ENCODE measurements around the gene SEMA5A. TPM values are rescaled to one million over a fixed set of nuclear protein-coding genes. Genes with fewer than 3 reads are reported as not detected.

SEMA5A gene
- total and polyA plus RNA-seq, 2 donors (not counting 1 experiment from before 2014, with no cell fraction given) = not detected

DNA sequence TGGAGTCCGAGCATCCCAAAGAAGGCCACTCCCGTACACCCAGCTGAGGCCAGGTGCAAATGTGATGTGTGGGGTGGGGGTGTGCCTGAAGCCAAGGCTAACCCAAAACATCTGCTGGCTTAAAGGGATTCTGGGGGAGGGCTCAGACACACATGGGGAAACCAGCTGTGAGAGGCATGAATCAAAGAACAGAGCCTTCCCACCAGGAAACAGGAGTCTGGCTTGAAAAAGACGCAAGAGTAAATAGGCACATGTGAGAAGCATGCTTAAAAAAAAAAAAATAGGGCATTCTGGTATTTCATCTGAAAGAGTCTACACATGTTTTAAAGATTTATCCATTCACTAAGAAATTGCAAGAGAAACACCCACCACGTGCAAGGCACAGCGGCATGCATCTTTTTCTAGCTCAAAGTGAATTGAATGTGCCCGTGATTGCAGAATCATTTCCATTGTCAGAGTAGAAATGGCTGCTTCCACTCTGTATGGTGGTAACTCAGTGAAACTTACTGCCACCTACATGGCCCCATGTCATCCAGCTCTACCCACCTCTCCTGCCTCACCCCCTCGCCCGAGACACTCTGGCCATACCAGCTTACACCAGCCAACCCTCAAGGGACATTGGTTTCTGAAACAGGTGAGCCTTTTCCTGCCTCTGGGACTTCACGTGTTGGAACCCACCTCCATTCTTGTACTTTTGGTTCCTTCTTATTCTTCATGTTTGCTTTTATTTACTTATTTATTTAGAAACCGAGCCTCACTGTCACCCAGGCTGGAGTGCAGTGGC lies 71.5 kb downstream of the SEMA5A start:
- no peaks in the 10 kb centered on the region for H3K4me1 ChIP-seq (ENCODE audit: control insufficient read depth in 2 of 2, insufficient read depth in 2 of 2, low read length in 2 of 2)
- Mint-ChIP-seq H3K4me3 (no peak overlapping the region), H3K4me1 (no peaks in the 10 kb centered on the region), H3K27me3 (no peaks in the 10 kb centered on the region), H3K27ac (no peak overlapping the region), H3K9me3 (ENCODE audit: insufficient read depth) (peaks cover 9% of the 10 kb centered on the region)
- intact Hi-C loops (cut with micrococcal nuclease) = no loop called here
- H3K4me2 ChIP-seq (replicated peaks; ENCODE audit: low read depth, low read length, poor library complexity, severe bottlenecking) = no peak overlapping the region
- TF ChIP-seq, protein P1, sequence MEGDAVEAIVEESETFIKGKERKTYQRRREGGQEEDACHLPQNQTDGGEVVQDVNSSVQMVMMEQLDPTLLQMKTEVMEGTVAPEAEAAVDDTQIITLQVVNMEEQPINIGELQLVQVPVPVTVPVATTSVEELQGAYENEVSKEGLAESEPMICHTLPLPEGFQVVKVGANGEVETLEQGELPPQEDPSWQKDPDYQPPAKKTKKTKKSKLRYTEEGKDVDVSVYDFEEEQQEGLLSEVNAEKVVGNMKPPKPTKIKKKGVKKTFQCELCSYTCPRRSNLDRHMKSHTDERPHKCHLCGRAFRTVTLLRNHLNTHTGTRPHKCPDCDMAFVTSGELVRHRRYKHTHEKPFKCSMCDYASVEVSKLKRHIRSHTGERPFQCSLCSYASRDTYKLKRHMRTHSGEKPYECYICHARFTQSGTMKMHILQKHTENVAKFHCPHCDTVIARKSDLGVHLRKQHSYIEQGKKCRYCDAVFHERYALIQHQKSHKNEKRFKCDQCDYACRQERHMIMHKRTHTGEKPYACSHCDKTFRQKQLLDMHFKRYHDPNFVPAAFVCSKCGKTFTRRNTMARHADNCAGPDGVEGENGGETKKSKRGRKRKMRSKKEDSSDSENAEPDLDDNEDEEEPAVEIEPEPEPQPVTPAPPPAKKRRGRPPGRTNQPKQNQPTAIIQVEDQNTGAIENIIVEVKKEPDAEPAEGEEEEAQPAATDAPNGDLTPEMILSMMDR (IDR thresholded peaks at IDR 0.05) = no peak
- no peak for TF ChIP-seq EZH2 (IDR thresholded peaks at IDR 0.05; ENCODE audit: borderline replicate concordance, insufficient read depth, low read depth, low read length, poor library complexity, severe bottlenecking)
- no peak for ATAC-seq (ENCODE audit: low read depth)
- H3K4me3 ChIP-seq (ENCODE audit: control extremely low read depth in 1 of 5, extremely low read depth in 1 of 5, insufficient read depth in 1 of 5, low read depth in 2 of 5, low read length in 4 of 5) = no peak overlapping the region
- no peaks in the 10 kb centered on the region for H3K27me3 ChIP-seq (replicated peaks in 1 of 4; ENCODE audit: control extremely low read depth in 1 of 4, control insufficient read depth in 3 of 4, insufficient read depth in 4 of 4, low read length in 3 of 4)
- ChIA-PET POLR2A (no interaction called here), CTCF (no interaction called here)
- H3K79me2 ChIP-seq (ENCODE audit: control insufficient read depth, insufficient read depth, low read length) = no peaks in the 10 kb centered on the region
- H3K36me3 ChIP-seq (replicated peaks in 1 of 2; ENCODE audit: control extremely low read depth in 1 of 2, control insufficient read depth in 1 of 2, extremely low read depth in 1 of 2, insufficient read depth in 2 of 2, low read length in 1 of 2) = no peaks in the 10 kb centered on the region
- H3K9ac ChIP-seq (ENCODE audit: low read length) = no peak overlapping the region
- DNase-seq = no peak
- WGBS (ENCODE audit: insufficient coverage) = 89% methylated on average over 9 of the region's 10 CpGs
- no peaks in the 10 kb centered on the region for H4K20me1 ChIP-seq (ENCODE audit: control insufficient read depth, insufficient read depth, low read length, poor library complexity, severe bottlenecking)
- H3K9me3 ChIP-seq (ENCODE audit: control extremely low read depth in 1 of 3, control insufficient read depth in 2 of 3, insufficient read depth in 1 of 3, low read length in 2 of 3) = peaks cover 2 to 16% (median 7%) of the 10 kb centered on the region in 3 donors
- no peak overlapping the region for H2AFZ ChIP-seq (ENCODE audit: insufficient read depth, low read depth, low read length, poor library complexity, severe bottlenecking)
- no peak overlapping the region for H3K27ac ChIP-seq (ENCODE audit: low read length in 2 of 2)

DNA sequence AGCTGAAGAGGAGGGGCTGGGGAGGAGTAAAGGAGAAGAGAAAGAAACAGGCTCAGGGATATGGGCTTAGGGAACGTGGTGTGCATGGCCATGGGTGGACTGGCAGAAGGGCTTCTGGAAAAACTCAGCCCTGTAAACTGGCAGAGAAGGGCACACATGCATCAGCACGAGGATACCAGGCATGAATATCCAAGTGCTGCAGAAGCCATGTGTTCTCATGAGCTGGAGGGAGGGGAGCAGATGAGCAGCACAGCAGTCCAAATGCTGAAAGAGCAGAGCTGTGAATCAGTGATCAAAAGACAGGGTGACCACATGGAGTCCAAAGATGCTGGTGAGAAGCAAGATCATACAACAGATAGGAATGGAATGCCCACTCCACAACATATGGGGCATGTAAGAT lies 72.3 kb downstream of the SEMA5A start:
- H3K9me3 Mint-ChIP-seq (ENCODE audit: insufficient read depth) = peaks cover 9% of the 10 kb centered on the region
- POLR2A ChIA-PET = no interaction called here
- H3K36me3 ChIP-seq (replicated peaks in 1 of 2; ENCODE audit: control extremely low read depth in 1 of 2, control insufficient read depth in 1 of 2, extremely low read depth in 1 of 2, insufficient read depth in 2 of 2, low read length in 1 of 2) = no peaks in the 10 kb centered on the region
- H3K27me3 ChIP-seq (replicated peaks in 1 of 4; ENCODE audit: control extremely low read depth in 1 of 4, control insufficient read depth in 3 of 4, insufficient read depth in 4 of 4, low read length in 3 of 4) = no peaks in the 10 kb centered on the region
- WGBS (ENCODE audit: insufficient coverage) = 59% methylated on average over 2 of the region's 2 CpGs
- H3K79me2 ChIP-seq (ENCODE audit: control insufficient read depth, insufficient read depth, low read length) = no peaks in the 10 kb centered on the region
- intact Hi-C loops (cut with micrococcal nuclease) = no loop called here
- no peak overlapping the region for H3K4me3 ChIP-seq (ENCODE audit: control extremely low read depth in 1 of 5, extremely low read depth in 1 of 5, insufficient read depth in 1 of 5, low read depth in 2 of 5, low read length in 4 of 5)
- ATAC-seq (ENCODE audit: low read depth) (no peak), DNase-seq (no peak)
- no peak overlapping the region for H3K9ac ChIP-seq (ENCODE audit: low read length)
- CTCF ChIA-PET = no interaction called here
- TF ChIP-seq EZH2 (IDR thresholded peaks at IDR 0.05; ENCODE audit: borderline replicate concordance, insufficient read depth, low read depth, low read length, poor library complexity, severe bottlenecking) = no peak
- TF ChIP-seq, protein P1 (IDR thresholded peaks at IDR 0.05) = no peak
- no peaks in the 10 kb centered on the region for H3K4me1 Mint-ChIP-seq
- no peaks in the 10 kb centered on the region for H3K27me3 Mint-ChIP-seq
- no peak overlapping the region for H3K27ac Mint-ChIP-seq
- H4K20me1 ChIP-seq (ENCODE audit: control insufficient read depth, insufficient read depth, low read length, poor library complexity, severe bottlenecking) = no peaks in the 10 kb centered on the region
- H3K4me3 Mint-ChIP-seq = no peak overlapping the region
- peaks cover 2 to 18% (median 7%) of the 10 kb centered on the region in 3 donors for H3K9me3 ChIP-seq (ENCODE audit: control extremely low read depth in 1 of 3, control insufficient read depth in 2 of 3, insufficient read depth in 1 of 3, low read length in 2 of 3)
- no peak overlapping the region for H3K27ac ChIP-seq (ENCODE audit: low read length in 2 of 2)
- no peak overlapping the region for H2AFZ ChIP-seq (ENCODE audit: insufficient read depth, low read depth, low read length, poor library complexity, severe bottlenecking)
- no peaks in the 10 kb centered on the region for H3K4me1 ChIP-seq (ENCODE audit: control insufficient read depth in 2 of 2, insufficient read depth in 2 of 2, low read length in 2 of 2)
- no peak overlapping the region for H3K4me2 ChIP-seq (replicated peaks; ENCODE audit: low read depth, low read length, poor library complexity, severe bottlenecking)

Measured in B cell (primary cell).